NCI-H69 (cell line): ENCODE measurements around the gene MTX1.

ENCODE experiments used
- DNase-seq: peaks from one replicate; lab custom pipeline; 2025; lab: John Stamatoyannopoulos, UW

MTX1 gene

DNA sequence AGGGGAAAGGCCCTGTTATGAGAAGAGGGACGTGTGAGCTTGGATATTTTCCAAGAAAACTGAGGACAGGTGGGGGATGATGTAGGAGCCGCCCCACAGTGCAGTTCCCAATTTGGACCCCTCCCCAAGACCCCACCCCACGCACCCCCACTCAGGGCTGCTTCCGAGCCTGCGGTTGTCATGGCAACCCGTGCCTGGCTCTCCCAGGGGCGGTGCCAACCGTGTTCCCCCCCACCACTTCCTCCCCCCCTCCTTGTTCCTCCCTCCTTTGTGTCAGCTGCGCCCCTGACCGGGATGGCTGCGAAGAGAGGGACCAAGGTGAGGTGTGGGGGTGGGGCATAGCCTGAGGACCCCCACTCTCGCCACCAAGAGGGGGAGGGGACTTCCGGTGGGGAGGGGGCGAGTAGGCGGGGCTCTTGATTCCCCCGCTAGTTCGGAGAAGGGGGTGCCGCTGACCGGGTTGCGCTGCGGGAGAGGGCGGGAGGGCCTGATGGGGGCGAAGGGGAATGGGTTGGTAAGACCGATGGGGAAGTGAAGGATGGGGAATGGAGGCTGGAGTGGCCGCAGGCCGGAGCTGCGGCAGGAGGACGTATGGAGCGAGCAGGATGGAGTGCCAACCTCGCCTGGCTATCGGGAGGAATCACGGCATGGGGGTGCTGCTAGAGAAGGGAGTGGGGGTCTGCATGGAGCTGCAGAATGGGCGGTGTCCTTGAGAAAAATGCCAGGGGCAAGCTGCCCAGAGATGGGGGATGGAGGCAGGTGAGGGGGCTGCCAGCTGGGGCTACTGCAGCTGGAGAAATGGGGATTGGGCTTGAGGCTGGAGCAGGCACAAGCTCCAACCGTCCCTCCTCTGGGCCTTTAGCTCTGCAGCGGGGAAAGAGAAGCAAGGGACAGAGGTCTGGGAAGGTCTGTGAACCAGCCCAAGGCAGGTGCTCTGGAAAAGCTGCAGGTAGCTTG lies 33.9 kb upstream of the MTX1 start:
- peak; percentile 97 for DNase-seq

DNA sequence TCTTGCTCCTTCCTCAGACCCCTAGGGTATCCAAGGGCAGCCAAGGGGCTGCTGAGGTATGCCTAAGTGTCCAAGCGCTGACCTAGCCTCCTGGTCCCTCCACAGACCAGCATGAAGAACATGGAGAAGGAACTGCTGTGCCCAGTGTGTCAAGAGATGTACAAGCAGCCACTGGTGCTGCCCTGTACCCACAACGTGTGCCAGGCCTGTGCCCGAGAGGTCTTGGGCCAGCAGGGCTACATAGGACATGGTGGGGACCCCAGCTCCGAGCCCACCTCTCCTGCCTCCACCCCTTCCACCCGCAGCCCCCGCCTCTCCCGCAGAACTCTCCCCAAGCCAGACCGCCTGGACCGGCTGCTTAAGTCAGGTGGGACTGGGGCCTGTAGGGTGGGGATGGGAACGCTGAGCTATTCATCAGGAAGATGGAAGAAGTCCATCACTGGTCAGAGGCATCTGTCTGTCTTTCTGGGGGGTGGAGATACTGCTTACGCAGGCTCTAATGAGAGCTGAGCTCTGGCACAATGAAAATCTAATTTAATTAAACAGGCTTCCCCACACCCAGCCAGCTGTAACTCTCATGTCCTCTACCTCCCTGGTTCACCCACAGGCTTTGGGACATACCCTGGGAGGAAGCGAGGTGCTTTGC lies 33.1 kb upstream of the MTX1 start:
- DNase-seq, result peak; percentile 69

DNA sequence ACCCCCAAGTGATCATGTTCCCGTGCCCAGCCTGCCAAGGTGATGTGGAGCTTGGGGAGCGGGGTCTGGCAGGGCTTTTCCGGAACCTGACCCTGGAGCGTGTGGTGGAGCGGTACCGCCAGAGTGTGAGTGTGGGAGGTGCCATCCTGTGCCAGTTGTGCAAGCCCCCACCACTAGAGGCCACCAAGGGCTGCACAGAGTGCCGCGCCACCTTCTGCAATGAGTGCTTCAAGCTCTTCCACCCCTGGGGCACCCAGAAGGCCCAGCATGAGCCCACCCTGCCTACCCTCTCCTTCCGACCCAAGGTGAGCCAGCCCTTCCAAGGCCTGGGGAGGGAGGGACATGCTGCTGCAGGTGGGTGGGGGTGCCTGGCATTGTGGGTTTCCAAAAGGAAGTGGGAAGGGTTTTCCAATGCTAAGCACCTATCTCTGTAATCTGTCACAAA lies 32.5 kb upstream of the MTX1 start:
- peak; percentile 87 for DNase-seq

DNA sequence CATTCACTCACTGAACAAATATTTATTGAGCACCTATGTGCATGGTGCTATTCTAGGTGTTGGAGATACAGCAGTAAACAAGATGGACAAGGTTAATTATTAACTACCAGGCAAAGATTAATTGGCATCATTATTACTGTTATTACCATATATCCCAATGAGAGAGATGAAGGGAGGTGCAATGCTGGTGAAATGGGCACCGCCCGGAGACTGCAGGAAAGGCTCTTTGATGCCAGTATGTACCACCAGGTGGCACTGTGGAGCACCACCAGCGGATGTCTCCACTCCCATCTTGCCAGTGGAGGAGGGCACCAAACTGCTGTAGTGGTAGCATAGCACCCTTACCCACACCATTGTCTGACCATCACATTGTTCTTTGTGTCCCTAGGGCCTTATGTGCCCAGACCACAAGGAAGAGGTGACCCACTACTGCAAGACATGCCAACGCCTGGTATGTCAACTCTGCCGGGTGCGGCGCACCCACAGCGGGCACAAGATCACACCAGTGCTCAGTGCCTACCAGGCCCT lies 31.9 kb upstream of the MTX1 start:
- DNase-seq, result peak; percentile 90

DNA sequence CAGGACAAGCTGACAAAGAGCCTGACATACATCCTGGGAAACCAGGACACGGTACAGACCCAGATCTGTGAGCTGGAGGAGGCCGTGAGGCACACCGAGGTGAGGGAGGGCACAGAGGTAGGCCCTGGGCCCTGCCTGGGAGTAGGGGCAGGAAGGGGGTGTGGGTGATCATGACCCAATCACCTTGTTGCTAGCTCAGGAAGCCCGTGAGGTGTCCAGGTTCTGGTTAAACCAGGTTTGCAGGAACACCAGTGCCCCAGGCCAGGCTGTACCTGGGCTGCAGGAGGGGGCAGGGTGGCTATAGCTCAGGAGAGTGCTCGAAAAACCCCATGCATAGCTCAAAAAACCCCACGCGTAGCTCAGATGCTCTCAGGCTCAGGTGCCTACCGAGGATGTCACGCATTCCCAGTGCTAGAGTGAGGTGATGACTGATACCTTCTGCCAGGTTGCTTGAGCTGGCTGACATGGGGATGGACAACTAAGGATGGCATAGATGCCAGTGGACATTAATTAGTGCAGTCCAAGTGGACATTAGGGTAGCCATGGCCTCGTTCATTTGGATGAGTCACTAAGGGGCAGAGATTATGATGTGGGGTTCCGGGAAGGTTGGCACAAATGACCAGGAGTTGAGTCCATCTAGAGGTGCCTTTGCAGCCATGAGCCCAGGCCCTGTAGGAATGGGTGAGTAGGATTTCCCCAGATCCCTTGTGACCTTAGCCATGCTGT lies 31.1 kb upstream of the MTX1 start:
- no peak for DNase-seq

DNA sequence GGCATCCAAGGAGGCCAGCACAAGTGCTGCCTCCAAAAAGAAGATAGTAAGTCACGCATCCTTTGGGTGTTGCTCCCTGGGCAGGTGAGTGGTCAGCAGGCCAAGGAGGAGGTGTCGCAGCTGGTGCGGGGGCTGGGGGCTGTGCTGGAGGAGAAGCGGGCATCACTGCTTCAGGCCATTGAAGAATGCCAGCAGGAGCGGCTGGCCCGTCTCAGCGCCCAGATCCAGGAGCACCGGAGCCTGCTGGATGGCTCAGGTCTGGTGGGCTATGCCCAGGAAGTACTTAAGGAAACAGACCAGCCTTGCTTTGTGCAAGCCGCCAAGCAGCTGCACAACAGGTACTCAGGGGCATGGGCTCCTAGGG lies 30.6 kb upstream of the MTX1 start:
- no peak for DNase-seq

DNA sequence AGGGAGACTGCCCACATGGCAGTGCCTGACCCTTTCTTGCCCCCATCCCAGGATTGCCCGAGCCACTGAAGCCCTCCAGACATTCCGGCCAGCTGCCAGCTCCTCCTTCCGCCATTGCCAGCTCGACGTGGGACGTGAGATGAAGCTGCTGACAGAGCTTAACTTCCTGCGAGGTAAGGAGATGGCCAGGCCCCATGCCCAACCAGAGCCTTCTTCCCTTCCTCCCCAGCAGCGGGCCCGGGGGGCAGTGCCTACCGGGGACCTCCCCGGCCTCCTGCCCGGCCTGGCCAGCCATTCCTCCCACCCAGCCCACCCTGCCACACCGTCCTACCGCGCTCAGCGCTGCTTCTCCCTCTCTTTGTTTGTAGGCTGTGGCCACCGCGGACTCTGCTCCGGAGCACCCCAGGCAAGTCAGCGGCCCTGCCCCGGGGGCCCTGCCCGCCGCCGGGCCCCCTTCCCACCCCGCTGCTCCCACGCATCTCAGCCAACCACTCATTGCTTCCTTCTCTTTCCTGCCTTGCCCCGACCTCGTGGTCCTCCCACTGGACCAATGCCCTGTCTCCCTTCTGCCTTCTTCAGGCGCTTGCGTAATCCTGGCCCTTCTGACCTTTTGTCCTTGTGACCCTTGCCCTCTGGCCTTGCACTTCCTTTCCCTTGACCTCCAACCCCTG lies 29.9 kb upstream of the MTX1 start:
- no peak for DNase-seq

DNA sequence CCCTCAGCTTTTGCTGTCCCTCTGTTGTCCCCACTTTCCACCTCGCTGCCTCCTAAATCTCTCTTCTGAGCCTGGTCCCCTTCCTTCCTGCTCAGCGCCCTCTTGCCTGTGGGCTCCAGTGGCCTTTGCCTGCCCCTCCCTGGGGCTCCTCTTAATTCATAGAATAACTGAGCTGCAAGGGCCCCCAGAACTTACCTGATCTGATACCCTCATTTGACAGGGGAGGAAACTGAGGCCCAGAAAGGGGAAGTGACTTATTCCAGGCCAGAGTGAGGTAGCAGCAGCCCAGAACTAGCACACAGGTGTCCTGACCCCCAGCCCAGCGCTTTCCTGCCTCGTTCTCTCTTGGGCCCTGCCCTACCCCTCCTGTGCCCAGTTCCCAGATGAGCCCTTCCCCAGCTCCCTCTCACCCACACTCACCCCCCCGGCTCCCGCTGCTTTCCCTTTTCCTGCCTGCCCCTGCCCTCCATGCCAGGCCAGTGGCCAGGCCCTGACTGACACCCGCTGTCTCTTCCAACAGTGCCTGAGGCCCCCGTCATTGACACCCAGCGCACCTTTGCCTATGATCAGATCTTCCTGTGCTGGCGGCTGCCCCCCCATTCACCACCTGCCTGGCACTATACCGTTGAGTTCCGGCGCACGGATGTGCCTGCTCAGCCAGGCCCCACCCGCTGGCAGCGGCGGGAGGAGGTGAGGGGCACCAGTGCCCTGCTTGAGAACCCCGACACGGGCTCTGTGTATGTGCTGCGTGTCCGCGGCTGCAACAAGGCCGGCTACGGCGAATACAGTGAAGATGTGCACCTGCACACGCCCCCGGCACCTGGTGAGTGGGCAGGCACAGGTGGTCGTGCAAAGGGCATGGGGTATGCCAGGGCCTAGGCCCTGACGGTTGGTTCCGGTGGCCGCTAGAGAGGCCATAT lies 29.1 kb upstream of the MTX1 start:
- no peak for DNase-seq

DNA sequence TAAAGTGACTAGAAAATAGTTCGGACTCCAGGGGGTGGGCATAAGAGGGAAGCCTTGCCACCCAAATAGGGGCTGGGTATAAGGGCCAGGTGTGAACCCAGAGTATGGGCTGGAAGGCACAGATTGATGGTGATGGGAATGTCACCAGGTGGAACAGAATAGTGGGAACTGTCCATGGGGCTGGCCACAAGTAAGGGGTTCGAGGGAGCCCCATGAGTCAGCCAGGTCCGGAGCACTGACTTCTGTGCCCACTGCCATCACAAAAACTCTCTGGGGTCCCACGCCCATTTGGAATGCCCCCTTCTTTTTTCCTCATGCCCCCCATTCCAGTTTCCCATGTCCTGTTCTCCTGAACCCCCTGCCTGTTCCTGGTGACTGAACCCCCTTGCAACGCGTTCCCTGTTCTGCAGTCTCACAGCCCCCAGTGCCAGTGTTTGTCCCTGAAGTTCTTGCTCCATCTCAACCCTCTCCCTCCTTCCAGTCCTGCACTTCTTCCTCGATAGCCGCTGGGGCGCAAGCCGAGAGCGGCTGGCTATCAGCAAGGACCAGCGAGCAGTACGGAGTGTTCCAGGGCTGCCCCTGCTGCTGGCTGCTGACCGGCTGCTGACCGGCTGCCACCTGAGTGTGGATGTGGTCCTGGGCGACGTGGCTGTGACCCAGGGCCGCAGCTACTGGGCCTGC lies 27.0 kb upstream of the MTX1 start:
- no peak for DNase-seq

DNA sequence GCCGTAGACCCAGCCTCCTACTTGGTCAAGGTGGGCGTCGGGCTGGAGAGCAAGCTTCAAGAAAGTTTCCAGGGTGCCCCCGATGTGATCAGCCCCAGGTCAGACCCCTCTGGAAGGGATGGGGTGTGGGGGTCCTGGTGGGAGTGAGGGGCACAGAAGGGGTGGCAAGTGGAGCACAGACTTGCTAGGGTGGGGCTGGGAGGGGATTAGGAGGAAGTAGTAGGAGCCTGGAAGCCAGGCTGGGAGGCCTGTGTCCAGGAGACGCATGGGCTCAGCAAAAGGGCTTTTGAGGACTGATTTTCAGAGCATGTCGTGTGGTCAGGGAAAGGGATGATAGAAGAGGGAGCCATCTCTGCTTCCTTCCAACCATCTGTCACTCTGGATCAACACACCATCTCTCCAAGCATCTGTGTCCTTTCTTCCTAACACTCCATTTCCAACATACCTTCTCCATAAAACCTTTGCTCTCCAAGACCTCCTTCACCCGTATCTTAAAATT lies 26.4 kb upstream of the MTX1 start:
- DNase-seq, result no peak

DNA sequence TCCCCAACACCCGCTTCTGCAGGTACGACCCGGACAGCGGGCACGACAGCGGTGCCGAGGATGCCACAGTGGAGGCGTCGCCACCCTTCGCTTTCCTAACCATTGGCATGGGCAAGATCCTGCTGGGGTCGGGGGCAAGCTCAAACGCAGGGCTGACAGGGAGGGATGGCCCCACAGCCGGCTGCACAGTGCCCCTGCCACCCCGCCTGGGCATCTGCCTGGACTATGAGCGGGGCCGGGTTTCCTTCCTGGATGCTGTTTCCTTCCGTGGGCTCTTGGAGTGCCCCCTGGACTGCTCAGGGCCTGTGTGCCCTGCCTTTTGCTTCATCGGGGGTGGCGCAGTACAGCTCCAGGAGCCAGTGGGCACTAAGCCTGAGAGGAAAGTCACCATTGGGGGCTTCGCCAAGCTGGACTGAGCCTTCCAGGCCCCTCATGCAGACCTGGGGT lies 24.7 kb upstream of the MTX1 start:
- DNase-seq, result no peak

DNA sequence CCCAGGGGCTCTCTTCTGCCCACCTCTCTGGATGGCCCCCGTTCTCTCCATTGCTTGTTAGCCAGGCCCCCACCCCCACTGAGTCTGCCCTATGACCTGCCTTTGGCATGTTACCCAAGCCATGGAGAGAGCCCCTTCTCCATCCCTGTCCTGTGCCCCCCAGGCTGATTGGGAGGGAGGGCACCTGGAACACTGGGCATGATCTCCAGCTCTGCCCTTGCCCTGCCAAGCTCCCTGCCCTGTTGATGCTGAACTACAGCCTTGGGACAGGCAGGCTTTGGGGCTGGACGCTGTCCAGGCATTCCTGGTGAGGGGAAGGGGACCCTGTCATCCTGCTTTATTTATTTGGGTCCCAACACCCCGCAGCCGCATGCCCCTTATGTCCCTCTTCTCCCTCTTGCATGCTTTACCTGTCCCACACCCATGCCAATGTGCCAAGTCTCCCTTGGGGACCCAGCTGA lies 24.1 kb upstream of the MTX1 start:
- no peak for DNase-seq

DNA sequence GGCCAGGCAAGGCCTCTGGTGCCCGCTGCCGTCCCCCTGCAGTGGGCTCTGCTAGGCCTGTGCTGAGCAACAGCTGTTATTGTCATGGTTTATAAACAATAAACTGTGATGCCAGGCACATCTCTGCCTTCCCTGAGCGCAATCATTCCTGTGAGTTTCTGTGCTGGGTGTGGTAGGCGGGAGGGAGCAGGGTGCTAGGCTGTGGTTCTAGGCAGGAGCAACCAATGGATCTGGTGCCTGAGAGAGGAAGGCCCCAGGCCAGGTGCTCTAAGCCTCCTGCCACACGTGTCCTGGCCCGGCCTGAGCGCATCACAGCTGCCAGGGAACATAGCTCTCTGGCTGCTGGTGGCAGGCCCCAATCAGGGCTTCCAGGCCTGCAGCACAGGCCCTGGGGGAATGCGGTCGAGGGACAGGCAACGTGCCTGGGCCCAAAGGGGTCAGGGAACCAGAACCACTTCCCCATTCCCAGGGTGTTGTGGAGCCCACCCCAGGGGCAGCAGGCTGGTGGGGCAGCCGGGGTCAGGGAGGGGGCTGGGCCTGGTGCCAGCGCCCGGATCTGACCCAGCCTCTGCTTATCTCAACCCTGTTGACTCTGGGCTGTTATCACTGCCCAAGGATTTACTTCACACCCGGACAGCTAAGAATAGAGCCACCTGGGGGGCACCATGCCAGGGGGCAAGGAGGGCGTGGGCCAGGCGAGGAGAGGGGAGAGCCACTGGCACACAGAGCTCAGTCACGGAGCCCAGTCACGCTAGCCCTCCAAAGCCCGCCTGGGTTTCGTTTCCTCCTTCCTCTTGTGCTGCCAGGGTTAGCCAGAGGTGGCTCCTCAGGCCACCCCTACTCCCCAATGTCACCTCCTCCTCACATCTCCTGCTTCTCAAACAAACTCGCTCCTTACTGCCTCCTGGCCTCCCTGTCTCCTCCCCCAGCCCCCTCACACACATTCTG lies 23.4 kb upstream of the MTX1 start:
- no peak for DNase-seq

DNA sequence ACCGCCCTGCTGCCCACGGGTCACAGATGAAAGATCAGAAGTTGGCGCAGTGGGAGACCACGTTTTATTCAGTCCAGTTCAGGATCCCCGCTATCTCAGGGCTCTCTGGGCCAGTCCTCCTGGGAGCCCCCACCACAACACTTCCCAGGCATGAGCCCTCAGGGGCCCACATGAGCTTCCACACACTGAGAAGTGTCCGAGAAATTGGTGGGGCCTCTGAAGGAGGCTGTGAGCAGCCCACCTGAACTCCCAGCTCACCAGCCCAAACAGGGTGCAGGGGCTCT lies 22.8 kb upstream of the MTX1 start:
- DNase-seq, result no peak

DNA sequence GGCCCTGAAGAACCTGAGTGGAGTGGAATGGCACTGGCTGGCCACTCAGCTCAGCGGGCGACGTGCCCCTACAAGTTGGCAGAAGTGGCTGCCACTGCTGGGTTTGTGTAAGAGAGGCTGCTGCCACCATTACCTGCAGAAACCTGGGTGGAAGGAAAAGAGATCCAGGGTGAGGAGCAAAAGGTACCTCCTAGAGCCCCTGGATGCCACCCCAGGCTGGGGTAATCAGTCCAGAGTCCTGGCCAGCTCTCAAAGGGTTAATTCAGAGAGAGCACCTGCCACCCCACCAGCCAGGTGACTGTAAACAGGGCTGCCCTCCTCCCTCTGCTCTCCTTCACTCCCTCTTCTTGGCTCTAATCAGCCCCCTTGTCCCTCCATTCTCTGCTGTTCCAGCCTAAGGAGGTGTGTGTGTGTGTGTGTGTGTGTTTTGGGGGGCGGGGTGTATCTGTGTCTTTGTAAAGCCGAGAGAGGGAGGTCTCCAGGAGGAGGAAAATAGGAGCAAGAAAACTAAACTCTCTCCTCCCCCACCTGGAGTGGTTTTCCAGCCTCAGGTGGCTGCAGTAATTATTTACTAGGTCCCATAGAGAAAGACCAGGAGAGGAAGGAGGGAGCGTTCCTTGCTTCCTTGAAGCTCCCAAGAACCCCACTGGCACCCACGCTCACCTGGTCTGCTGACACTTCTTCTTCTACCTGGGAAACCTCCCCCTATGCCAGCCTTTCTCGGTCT lies 22.3 kb upstream of the MTX1 start:
- peak; percentile 83 for DNase-seq

DNA sequence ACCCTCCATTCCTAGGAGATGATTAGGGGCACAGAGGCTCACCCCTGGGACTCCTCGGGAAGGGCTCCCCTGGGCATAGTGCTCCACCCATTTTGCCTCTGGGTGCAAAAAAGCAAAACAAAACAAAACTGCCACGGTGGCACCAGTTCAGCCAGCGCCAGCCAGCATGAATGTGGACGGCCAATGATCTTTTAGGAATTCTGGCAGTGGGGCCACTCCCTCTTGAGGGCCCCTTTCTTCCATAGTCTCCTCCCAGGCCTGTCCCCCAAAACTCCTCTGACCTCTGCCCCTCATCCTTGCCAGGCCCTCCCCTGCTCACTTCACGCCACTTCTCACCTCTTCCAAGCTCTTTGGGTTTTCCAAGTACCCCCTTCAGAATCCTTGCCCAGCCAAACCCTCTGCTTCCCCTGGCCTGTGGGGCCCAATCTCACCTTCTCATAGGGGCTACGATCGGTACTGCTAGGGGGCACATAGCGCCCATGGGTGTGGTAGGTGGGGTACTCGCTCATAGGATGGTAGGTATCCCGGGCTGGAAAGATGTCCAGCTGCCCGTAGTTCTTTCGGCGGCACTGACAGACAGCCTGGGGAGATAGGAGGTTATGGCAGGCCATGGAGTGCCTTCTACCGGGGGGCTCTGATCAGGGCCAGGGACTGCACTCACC lies 21.6 kb upstream of the MTX1 start:
- peak; percentile 83 for DNase-seq

DNA sequence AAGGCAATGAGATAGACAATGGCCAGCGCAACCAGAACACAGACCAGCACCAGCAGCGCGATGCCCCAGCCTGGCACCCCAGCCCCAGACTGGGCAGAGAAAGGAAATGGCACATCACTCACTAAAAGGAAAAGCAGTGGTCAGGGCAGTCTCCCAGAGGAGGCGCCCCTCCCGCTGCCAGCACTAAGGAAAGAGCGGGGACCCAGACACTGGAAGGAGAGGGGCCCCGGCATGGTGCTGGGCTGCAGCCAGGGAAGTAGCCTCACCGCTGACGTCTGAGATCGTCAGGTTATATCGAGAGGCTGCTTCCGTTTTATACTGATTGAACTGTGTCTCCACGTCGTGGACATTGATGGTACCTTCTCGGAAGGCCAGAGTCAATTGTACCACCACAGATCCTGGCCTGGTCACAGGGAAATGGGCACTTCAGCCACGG lies 21.0 kb upstream of the MTX1 start:
- no peak for DNase-seq

DNA sequence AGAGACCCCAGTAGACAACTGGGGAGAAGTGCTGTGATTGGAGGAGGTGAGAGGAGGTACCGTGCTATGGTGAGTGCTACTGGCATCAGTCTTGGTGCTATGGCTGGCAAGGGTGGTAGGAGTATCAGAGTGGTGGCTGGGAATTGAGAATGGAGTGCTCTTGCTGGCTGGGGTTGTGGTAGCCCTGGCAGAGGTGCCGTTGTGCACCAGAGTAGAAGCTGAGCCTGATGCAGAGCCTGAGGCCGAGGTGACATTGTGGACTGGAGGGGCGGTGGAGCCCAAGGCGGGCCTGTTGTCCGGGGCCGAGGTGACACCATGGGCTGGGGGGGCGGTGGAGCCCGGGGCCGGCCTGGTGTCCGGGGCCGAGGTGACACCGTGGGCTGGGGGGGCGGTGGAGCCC lies 20.2 kb upstream of the MTX1 start:
- no peak for DNase-seq
